Measurements from ENCODE around the gene KIFAP3.
A peak's percentile ranks its signal among the peaks of the same experiment; 100 is the strongest.
"Not testable (repeated sequence)": the region's sequence is repeated elsewhere in the genome, so short reads cannot be mapped to it uniquely, and the experiment has no call there.

KIFAP3 gene

DNA sequence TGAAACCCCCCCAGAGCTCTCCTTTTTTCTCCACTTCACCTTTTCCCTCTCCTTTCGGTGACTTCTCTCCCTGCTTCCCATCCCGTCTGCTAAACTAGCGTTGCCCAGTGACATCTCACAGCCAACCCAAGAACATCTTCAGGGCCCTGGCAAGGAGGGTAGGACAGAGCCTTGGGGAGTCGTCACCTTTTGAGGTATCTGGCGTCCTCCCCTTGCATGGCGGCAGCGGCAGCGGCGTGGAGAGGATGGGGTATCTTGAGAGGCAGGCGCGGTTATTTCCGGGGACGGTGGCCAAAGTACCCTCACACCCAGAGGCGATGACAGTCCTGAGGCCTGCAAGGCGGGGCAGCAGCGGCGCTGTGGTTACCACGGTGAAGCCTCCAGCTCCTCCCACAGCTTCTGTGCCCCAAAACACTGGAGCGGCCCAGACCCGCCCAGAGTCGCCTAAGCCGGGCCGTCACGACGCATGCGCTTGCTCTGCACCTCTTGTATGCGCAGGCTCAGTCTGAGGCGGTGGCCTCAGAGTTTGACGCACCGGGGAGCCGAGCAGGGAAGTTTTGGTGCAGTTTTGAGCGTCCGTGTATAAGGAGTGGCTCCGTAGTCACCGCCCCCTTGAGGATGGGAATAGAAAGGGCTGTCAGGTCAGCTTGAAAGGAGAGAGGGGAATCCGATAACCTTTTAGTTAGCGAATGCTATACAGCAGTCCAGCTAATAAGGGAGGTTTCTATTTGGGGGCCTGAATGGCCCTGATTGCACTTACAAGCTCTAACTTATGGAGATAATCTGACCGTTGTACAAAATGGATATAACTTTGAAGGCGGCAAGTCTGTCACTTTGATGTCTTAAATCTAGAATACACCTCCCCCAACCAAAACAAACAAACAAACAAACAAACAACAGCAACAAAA lies at the start of gene KIFAP3:
TSS of gene KIFAP3 (minus strand) at position 446 of the 908 bp plus-strand sequence. CDS start at position 218, 228 bp downstream.
- peak; percentile 97 to 98 for DNase-seq

DNA sequence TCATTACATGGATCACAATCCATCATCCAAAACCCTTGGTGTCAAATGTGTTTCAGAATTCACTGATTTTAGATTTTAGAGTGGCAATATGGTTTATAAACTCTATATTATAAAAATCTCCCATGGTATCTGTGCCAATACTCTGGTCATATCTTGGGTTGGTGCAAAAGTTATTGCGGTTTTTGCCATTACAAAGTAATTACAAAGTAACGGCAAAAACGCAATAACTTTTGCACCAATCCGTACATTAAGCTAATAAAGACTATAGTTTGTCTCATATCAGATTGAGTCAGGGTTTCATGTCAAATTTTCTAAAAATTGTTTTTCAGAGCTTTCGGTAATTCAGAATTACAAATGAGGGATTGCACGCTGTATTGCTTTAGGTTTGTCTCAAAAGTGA lies 47.9 kb upstream of the KIFAP3 start:
- no peak for DNase-seq

DNA sequence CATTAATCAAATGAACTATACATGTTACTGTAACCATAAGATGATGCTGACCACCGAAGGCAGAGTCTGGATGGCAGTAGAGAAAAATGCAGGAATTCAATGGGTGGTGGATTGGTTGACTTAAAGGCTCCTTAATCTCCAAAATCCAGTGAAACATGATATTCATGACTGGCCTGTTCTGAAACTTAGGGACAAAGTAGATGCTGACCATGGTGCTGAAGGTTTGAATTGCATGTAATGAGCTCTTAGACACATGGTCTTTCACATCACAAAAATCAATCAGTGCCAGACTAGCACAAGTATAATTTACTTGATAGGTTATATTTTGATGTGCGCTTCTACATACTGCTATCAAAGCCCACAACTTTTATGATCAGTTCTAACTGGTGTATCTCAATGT lies 40.4 kb upstream of the KIFAP3 start:
- no peak for DNase-seq

DNA sequence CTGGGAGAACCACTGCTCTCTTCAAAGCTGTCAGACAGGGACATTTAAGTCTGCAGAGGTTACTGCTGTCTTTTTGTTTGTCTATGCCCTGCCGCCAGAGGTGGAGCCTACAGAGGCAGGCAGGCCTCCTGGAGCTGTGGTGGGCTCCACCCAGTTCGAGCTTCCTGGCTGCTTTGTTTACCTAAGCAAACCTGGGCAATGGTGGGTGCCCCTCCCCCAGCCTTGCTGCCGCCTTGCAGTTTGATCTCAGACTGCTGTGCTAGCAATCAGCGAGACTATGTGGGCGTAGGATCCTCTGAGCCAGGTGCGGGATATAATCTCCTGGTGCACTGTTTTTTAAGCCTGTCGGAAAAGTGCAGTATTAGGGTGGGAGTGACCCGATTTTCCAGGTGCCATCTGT lies 38.6 kb upstream of the KIFAP3 start:
- DNase-seq, result not testable (repeated sequence)

DNA sequence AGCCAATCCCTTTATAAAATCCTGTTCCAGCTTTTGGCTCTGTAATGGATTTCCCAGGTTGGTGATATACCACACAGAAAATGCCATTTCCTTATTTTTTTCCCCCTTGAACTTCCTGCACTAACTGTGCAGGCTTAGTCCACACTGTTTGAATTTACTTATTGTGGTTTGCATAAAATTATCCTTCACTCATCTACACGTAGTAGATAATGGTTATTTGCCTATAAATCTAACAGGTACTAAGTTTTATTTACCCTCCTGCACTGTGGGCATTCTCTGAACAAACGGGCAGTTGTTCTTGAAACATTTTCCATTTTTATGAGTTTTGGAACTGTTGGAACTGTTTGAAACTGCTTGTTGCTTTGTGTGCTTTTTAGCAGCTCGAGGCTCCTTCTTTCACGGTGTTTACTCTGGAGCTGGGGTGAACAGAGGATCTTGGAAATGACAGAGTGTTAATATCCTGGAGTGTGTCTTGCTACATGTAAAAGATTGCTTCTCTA lies 23.0 kb upstream of the KIFAP3 start:
- no peak for DNase-seq

DNA sequence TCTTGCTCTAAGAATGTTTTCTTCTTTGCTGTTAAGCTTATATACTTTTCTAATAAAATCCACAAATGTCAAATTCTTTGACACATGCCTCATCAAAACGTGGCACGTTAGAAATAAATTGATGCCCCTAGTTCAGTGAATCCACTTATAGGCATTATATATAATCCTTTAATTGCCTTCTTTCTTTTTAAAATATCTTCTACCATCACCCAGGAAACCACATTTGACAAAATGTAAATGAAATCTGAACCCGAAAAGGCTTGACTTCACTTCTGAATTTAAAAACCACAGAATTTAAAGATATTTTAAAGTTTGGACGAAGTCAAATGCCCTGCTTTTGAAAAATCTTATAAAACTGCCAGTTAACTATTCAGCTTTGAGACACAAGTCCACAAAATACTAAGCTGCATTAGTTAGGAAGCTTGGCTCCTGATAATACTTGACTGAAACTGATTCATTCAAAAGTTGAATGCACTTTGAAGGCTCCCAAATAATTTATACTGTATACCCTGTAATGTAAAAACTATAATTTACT lies 22.4 kb upstream of the KIFAP3 start:
- no peak for DNase-seq

DNA sequence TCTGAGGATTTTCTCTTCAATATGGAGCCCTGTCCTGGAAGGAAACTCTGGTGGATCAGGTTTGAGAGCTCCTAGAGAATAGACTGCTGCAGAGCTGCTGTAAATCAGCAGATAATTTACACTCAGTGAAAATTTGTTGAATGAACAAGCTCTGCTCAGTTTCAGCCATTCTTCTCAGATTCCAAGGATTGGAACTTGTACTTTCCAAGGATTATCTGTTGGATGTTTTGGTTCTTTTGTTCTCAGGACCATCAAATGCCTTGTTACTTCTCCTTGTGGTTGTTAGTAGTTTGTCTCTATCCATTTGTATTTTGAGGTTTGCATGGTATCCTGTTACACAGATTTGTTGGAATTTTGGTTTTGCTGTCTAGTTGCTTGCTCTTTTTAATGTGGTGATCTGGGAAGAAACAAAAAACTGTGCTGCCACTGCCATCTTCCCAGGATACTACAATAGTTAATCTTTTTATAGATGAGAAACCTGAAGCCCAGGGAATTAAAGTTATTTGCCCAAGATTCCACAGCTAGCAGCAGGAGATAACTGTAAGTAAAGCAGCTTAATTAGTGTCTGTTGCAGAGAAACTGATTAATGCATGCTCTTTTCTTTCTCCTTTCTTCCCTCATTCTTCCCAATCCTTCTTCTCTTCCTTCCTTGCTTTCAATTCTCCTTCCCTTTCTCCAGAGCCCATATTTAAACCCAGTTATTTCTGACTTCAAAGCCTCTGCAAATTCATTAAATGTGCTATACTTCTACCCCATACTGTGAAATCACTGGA lies 21.7 kb upstream of the KIFAP3 start:
- DNase-seq, result no peak

DNA sequence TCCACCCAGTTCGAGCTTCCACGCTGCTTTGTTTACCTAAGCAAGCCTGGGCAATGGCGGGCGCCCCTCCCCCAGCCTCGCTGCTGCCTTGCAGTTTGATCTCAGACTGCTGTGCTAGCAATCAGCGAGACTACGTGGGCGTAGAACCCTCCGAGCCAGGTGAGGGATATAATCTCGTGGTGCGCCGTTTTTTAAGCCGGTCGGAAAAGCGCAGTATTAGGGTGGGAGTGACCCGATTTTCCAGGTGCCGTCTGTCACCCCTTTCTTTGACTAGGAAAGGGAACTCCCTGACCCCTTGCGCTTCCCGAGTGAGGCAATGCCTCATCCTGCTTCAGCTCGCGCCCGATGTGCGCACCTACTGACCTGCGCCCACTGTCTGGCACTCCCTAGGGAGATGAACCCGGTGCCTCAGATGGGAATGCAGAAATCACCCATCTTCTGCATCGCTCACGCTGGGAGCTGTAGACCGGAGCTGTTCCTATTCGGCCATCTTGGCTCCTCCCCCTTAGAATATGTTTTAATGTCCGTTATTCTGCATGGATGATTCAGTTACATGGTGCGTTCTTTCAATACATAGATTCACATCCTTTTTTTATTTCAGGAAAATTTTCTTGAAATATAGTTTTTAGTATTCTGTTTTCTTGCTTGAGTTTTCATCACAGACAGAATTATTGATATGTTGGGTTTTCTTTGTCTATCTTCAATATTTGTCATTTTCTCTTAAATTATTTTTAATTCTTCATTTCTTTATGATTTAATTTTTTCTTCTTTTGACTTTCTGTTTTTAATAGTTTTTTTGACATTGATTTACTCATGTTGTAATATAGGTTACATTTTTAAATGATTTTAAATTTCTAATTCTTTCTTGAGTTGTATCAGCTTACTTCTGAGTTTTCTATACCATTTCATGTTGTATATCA lies 20.5 kb upstream of the KIFAP3 start:
- DNase-seq, result not testable (repeated sequence)

DNA sequence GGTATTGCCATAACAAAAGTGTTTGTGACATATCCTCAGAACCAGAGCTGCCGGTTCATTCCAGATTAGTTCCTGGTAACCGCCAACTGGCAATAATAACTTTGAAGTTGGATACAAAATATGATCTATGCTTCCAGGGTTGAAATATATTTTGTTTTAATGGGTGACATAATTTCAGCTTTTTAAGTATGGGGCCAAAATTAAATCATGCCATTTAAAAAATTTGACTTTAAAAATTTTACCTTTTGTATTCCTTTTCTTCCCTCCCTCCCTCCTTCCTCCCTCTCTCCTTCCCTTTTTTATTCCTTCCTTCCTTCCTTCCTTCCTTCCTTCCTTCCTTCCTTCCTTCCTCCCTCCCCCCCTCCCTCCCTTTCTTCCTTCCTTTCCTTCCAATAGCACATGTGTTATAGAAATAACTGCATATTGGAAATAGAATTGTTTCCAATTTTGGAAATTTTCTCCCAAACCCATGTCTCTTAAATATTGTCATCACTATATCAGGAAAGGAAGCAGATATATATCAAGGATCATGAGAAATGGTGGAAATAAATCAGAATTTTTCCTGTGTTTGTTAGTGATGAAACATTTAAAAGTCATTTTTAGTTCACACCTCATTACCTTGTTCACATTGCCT lies 12.0 kb upstream of the KIFAP3 start:
- no peak for DNase-seq

DNA sequence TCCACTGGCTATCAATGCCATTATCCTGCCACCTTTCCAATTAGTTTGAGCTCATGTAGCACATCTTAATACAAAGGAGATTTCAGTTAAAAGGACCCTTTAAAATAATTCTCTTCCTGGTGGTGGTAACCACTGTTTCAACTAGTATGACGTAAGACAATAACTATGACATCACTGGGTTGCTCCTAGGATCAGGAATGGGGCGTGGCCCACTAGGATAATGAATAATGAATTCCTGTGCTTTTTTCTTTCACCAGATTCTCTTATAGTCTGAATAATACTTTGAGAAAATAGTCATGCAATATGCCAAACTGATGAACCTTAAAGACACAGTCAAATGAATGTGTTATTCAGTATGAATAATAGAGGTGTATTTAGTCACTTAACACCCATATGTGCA lies 10.6 kb upstream of the KIFAP3 start:
- DNase-seq, result no peak

DNA sequence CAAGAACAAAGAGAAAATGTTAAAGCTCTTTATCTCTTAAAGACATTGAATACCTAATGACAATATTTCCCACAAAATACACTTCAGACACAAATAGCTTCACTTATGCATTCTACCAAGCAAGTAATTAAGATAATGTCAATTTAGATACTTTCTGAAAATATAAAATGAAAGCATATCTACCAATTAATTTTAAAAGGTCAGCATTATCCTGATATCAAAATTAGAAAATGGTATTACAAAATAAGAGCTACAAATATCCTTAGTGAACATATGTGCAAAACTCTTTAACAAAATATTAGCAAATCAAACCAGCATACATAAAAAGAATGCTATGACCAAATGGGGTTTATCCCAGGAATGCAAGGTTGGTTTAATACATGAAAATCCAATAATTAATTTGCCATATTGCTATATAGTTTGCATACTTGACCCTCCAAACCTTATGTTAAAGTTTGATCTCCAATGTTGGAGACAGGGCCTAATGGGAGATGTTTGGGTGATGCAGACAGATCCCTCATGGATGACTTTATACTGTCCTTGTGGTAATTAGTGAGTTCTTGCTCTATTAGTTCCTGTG lies 4.2 kb upstream of the KIFAP3 start:
- DNase-seq, result no peak

DNA sequence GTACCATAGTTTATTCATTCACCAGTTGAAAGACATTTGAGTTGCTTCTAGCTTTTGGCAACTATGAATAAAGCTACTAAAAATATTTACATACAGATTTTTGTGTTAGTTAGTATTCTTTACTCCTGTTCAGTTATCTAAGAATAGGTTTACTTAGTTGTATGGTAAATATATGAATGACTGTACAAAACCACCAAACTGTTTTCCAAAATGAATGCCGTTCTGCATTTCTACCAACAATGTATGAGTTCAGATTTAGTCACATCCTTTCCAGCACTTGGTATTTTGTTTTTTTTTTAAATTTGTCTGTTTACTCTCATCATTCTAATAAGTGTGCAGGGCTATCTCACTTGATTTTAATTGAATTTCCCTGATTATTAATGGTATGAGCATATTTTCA lies 3.4 kb upstream of the KIFAP3 start:
- no peak for DNase-seq

DNA sequence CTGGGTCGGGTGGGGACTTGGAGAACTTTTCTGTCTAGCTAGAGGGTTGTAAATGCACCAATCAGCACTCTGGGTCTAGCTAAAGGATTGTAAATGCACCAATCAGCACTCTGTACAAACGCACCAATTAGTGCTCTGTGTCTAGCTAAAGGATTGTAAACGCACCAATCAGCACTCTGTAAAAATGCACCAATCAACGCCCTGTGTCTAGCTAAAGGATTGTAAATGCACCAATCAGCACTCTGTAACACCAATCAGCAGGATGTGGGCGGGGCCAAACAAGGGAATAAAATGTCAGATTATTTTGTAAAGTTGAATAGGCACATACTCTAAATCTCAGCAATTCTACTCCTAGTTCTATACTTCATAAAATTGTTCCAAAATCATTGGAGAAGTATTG lies 2.5 kb upstream of the KIFAP3 start:
- DNase-seq, result not testable (repeated sequence)

DNA sequence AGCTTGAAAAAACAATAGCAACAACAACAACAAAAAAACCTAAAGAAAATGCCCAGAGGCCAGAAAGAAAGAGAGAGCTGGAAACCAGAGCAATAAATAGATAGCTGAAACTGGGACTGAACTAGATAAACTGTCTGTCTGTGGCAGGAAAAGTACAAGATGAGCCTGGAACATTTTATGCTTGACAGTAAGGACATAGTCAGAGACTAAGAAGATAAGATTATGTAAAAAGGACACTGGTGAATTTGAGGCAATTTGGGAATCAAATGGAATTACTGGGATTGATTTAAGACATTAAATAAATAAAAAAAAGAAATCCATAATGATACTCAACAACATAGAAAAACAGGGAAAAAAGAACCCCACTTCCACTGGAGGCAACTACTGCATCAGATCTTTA lies 1.7 kb upstream of the KIFAP3 start:
- DNase-seq, result no peak

DNA sequence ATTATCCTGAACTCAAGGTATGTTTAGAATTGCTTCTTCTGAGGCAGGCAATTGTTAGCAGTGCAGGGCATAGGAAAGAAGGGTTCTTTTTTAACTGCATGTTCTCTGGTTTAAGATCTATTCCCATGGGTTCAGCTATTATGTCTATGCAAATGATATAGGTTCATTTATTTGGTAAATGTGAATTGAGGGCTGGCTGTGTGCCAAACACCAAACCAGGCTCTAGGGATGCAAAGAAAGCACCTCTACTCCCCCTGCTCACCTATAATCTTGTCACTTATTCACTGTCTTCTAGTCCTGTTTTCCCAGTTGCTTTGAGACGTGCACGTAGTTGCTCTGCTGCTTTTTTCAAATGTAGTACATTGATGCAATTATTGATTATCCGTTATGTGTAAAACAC lies 691 bp upstream of the KIFAP3 start:
- DNase-seq, result no peak

DNA sequence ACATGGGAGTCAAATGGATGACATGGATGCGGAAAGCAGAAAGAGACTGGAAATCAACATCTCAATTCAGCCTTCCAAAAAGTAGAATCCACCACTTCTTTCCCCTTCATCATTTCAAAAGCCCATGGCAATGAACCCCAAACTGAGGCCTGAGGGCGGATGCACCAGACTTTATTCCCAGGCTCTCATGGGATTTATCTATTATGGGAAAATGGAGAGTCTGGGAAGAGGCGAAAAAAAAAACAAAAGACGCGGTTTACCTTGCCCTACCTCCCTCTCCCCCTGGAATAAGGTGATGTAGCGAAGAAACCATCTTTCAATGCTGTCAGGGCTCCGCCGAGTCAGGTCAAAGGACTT lies 624 bp downstream of the KIFAP3 start:
- DNase-seq, result no peak

DNA sequence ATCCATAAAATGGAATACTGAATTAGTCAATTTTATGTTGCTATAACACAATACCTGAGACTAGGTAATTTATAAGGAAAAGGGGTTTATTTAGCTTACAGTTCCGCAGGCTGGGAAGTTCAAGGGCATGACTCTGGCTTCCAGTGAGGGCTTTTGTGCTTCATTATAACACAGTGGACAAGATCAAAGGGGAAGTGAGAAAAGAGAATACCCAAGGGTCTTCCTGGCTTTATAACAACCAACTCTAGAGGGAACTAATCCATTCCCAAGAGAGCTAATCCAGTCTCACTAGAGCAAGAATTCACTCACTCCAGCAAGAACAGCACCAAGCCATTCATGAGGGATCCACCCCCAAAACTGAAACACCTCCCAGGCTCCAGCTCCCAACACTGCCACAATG lies 3.1 kb downstream of the KIFAP3 start:
- DNase-seq, result no peak

DNA sequence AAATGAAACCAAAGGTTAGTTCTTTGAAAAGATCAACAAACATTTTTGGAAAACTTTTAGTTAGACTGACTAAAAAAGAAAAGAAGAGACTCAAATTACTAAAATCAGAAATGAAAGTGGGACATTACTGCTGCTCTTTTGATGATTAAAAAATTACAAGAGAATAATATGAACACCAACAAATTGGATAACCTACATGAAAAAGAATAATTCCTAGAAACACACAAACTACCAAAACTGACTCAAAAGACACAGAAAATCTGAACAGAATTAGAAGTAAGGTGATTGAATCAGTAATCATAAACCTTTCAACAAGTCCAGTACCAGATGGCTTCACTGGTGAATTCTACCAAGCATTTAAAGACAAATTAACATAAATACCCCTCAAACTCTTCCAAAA lies 5.6 kb downstream of the KIFAP3 start:
- DNase-seq, result no peak

DNA sequence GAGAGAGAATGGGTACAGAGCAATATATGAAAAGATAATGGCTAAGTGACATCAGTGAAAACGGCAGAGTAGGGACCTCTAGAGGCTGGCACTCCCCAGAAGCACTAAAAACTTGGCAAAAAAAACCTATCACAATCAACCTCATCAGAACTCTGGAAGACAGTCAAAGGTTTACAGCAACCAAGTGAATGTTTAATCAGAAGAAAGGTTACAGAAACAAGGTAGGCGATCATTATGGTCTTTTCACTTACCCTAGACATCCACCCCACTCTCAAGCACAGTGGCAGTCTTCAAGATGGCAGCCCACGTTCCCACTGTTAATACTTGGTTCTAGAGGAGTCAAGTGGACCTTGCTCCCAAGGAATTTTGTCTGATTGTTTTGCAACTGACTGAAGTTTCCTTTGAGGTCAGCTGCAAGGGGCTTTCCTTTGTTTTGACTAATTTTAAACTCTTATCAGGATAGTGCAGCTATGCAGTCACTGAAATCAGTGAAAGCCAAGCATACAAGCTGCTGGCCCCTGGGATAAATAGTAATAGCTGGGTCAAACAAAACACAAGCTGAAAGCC lies 7.2 kb downstream of the KIFAP3 start:
- no peak for DNase-seq

DNA sequence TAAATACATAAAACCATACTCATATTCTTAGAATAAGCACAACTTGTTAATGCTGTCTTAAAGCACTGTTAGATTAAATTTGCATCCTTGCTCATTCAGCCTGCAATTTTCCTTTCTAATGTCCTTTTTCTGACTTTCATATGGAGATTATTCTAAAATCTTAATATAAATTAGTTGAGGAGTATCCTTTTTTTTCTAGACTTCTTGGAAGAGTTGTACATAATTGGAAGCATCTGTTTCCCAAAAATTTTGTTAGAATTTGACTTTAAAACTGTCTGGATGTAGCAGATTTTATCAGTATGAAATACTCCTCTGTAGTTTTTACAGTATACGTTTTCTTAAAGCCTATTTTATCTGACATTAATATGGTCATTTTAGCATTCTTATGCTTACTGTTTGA lies 9.7 kb downstream of the KIFAP3 start:
- DNase-seq, result no peak

DNA sequence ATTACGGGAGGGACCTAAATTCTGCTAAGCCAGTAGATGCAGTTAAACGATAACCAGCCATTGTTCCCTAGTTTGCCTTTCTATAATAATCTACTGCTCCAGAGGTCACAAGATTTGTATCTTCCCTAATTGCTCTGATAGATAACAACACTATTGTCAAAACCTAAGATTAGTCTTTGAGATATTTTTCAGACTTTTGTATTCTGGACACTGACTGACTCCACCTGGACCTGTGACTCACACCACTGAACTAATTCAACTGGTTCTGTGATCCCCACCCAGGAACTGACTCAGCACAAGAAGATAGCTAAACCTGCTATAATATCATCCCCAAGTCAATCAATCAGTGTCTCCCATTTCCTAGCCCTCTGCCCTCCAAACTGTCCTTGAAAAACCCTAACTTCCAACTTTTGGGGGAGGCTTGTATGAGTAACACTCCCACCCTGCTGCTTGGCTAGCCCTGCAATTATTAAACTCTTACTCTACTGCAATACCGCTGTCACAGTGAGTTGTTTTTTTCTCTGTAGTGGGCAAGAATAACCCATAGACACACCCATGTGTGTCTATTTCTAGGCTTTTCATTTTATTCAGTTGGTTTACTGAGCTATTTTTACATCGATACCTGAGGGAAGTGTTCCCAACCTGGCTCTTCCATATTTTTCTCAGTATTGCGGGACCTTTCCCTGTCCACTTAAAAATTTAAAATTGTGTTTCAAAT lies 11.2 kb downstream of the KIFAP3 start:
- no peak for DNase-seq
